DOHH2 (cell line): Measurements from ENCODE around the gene TOPBP1.
A peak's percentile ranks its signal among the peaks of the same experiment; 100 is the strongest.

Source experiments
- H3F3A ChIP-seq: fragments of 200-600 bp; sonication (generic), shearing (Covaris generic); 2 replicates; pipeline ENCODE4 v1.6.0; 2016; ENCODE audit warnings: antibody characterized with exemption, mild to moderate bottlenecking; ENCODE audit not compliant: control insufficient read depth, insufficient read depth
- H3K27ac ChIP-seq: fragments of 200-600 bp; sonication (generic); 2 replicates; pipeline ENCODE4 v1.5.1; 2014; ENCODE audit warnings: low read depth, mild to moderate bottlenecking, low read length, moderate library complexity
- H3K27me3 ChIP-seq: fragments of 200-600 bp; sonication (generic); 2 replicates; pipeline ENCODE4 v1.6.1; 2014; ENCODE audit warnings: mild to moderate bottlenecking, low read length, mixed read lengths; ENCODE audit not compliant: control insufficient read depth
- H3K36me3 ChIP-seq: fragments of 200-600 bp; sonication (generic); 2 replicates; pipeline ENCODE4 v1.6.1; 2014; ENCODE audit warnings: mild to moderate bottlenecking, low read length, moderate library complexity, mixed read lengths; ENCODE audit not compliant: control insufficient read depth
- H3K4me1 ChIP-seq: fragments of 200-600 bp; sonication (generic); 2 replicates; pipeline ENCODE4 v1.6.1; 2014; ENCODE audit warnings: mild to moderate bottlenecking, low read length, mixed read lengths; ENCODE audit not compliant: control insufficient read depth
- H3K4me2 ChIP-seq: fragments of 200-600 bp; sonication (generic); 2 replicates; pipeline ENCODE4 v1.6.0; 2014; ENCODE audit warnings: mild to moderate bottlenecking, low read length, moderate library complexity
- H3K4me3 ChIP-seq: fragments of 200-600 bp; sonication (generic); 2 replicates; pipeline ENCODE4 v1.5.1; 2014; ENCODE audit warnings: mild to moderate bottlenecking, low read length, mixed read lengths
- H3K79me2 ChIP-seq: fragments of 200-600 bp; sonication (generic); 2 replicates; pipeline ENCODE4 v1.6.1; 2014; ENCODE audit warnings: mild to moderate bottlenecking, low read length, mixed read lengths; ENCODE audit not compliant: control insufficient read depth
- H3K9me2 ChIP-seq: fragments of 200-600 bp; sonication (generic); replicated peaks from 2 replicates; pipeline ENCODE4 v1.6.1; 2014; ENCODE audit warnings: mild to moderate bottlenecking, low read length, mixed read lengths; ENCODE audit not compliant: control insufficient read depth
- H3K9me3 ChIP-seq: fragments of 200-600 bp; sonication (generic); 2 replicates; pipeline ENCODE4 v1.6.1; 2014; ENCODE audit warnings: antibody characterized with exemption, low read length, mixed read lengths; ENCODE audit not compliant: control insufficient read depth, insufficient read depth
- H4K20me1 ChIP-seq: fragments of 200-600 bp; sonication (generic); 2 replicates; pipeline ENCODE4 v1.6.0; 2014; ENCODE audit warnings: low read depth, mild to moderate bottlenecking, antibody characterized with exemption, low read length, moderate library complexity; ENCODE audit not compliant: control insufficient read depth, insufficient read depth
- EZH2phosphoT487 ChIP-seq: fragments of 200-600 bp; sonication (generic); IDR thresholded peaks from 2 replicates; pipeline ENCODE4 v1.6.1; 2017; ENCODE audit warnings: borderline replicate concordance, mild to moderate bottlenecking, antibody characterized with exemption, low read length, moderate library complexity, mixed read lengths
- TF ChIP-seq, protein P1 (sequence below): fragments of 200-600 bp; sonication (generic); IDR thresholded peaks from one replicate; pipeline ENCODE4 v1.5.1; 2014; ENCODE audit warnings: antibody characterized with exemption, mild to moderate bottlenecking, low read depth, low read length; ENCODE audit not compliant: poor library complexity, severe bottlenecking

Gene TOPBP1

DNA sequence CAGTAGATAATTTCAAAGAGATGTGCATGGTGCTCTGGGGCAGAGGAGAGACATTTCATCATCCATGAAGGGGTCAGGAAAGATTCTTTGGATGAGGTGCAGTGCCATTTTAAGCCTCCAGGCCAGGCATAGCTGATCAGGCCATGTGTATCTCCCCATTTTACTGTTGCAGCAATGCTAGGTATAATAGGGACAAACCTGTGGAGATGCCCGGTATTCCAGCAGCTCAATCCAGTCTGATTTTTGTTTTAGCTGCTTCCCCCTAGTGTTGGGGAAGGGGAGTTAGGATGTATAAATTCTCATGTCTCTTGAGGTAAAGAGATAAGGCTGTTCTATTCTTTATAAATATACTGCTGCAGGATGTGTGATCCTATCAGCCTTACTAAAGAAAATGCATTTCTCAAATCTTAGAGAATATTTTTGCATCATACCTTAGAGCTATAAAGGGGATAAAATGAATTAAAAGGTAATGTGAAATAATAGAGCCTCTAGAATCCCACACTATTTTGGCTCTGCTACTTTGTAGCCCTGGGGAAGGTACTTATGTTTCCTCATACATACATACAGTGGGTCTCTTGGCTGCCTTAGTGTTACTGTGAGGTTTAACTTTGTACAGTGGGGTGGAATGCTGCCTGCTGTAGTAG, 83.1 kb downstream of the TOPBP1 start:
- Histone ChIP-seq H3K27me3 (no peaks in the 10 kb centered on the region), H4K20me1 (peaks cover 47% of the 10 kb centered on the region), H3K27ac (peak overlapping the region; percentile 12; the same call in 1 of the 2 replicates), H3K4me1 (peaks cover 54% of the 10 kb centered on the region), H3K9me2 (no peaks in the 10 kb centered on the region), H3F3A (peaks cover 24% of the 10 kb centered on the region), H3K4me3 (peak overlapping the region; percentile 86), H3K4me2 (peak overlapping the region; percentile 71), H3K9me3 (no peaks in the 10 kb centered on the region), H3K79me2 (peaks cover 97% of the 10 kb centered on the region), H3K36me3 (peaks cover 92% of the 10 kb centered on the region)
- TF ChIP-seq, protein P1, sequence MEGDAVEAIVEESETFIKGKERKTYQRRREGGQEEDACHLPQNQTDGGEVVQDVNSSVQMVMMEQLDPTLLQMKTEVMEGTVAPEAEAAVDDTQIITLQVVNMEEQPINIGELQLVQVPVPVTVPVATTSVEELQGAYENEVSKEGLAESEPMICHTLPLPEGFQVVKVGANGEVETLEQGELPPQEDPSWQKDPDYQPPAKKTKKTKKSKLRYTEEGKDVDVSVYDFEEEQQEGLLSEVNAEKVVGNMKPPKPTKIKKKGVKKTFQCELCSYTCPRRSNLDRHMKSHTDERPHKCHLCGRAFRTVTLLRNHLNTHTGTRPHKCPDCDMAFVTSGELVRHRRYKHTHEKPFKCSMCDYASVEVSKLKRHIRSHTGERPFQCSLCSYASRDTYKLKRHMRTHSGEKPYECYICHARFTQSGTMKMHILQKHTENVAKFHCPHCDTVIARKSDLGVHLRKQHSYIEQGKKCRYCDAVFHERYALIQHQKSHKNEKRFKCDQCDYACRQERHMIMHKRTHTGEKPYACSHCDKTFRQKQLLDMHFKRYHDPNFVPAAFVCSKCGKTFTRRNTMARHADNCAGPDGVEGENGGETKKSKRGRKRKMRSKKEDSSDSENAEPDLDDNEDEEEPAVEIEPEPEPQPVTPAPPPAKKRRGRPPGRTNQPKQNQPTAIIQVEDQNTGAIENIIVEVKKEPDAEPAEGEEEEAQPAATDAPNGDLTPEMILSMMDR: peak; percentile 77
- no peak for TF ChIP-seq EZH2phosphoT487

DNA sequence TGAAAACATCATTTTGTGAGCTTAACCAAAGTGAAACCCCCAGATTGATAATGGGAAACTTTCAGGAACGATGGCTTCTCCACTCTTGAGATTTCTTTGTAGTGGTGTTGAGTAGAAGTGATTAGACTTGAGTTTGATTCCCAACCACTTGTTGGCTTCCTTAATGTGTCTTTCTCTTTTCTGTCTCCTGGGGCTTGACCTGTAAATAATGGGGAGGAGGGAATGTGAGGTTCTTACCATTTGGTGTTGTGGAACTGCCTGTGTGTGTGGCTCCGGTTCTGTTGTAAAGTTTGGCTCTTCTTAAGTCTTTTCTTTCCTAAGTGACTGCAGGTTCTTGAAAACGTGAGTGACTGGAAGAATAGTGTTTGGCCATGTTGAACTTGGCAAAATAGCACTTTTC, 85.6 kb downstream of the TOPBP1 start:
- Histone ChIP-seq H4K20me1 (peaks cover 31% of the 10 kb centered on the region), H3K36me3 (peaks cover 67% of the 10 kb centered on the region), H3K27me3 (no peaks in the 10 kb centered on the region), H3F3A (peaks cover 23% of the 10 kb centered on the region), H3K79me2 (peaks cover 74% of the 10 kb centered on the region), H3K9me3 (no peaks in the 10 kb centered on the region), H3K4me1 (peaks cover 58% of the 10 kb centered on the region), H3K4me3 (peak overlapping the region; percentile 86), H3K27ac (peak overlapping the region; percentile 72), H3K4me2 (peak overlapping the region; percentile 71), H3K9me2 (no peaks in the 10 kb centered on the region)
- TF ChIP-seq, protein P1: no peak
- TF ChIP-seq EZH2phosphoT487: no peak

DNA sequence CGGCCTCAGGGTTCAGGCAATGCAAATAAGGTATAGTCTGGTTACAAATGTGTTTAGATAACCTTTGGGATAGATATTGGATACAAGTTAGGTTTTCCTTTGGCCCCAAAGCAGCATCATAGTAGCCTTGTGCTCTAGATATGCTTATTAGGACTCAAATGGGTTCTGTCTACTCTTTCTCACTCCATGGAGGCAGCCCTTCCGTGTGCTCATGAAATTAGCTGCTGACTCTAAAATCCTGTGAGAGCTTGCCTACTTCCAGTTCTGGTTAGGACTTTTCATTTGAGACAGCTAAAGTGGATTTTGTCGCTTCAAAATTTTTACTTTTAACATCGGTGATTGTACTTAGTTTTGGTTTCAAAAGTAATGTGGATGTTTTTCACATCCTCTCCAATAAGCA, 86.7 kb downstream of the TOPBP1 start:
- no peaks in the 10 kb centered on the region for H3K27me3 ChIP-seq
- H3F3A ChIP-seq: peaks cover 29% of the 10 kb centered on the region
- H3K4me2 ChIP-seq: peak overlapping the region; percentile 71
- peaks cover 64% of the 10 kb centered on the region for H3K79me2 ChIP-seq
- H4K20me1 ChIP-seq: peaks cover 27% of the 10 kb centered on the region
- no peaks in the 10 kb centered on the region for H3K9me2 ChIP-seq
- peaks cover 57% of the 10 kb centered on the region for H3K36me3 ChIP-seq
- TF ChIP-seq, protein P1: no peak
- no peaks in the 10 kb centered on the region for H3K9me3 ChIP-seq
- peaks cover 68% of the 10 kb centered on the region for H3K4me1 ChIP-seq
- peak overlapping the region; percentile 86 for H3K4me3 ChIP-seq
- peak overlapping the region; percentile 72 for H3K27ac ChIP-seq
